H1 (cell line): Measurements from ENCODE around the gene RNF145.

ENCODE experiments used
- CEBPB ChIP-seq: IDR thresholded peaks from 2 replicates; pipeline ENCODE4 v1.6.1; 2012; ENCODE audit warnings: low read depth, low read length
- CHD1 ChIP-seq: IDR thresholded peaks from 2 replicates; pipeline ENCODE4 v1.6.1; 2012; ENCODE audit warnings: low read depth, low read length, improper control_type of control experiment
- CTCF ChIP-seq, 3 experiments: IDR thresholded peaks; 1 replicate in 2 of 3; 2 replicates in 1 of 3; pipeline versions ENCODE4 v1.5.1 to v1.6.1; 2011; ENCODE audit warnings: low read length in 3 of 3, mild to moderate bottlenecking in 3 of 3, inconsistent platforms in 2 of 3, low read depth in 1 of 3, moderate library complexity in 1 of 3; ENCODE audit not compliant: insufficient read depth in 1 of 3; ENCODE audit errors: control extremely low read depth in 1 of 3
- EZH2 ChIP-seq: fragments of 200-600 bp; sonication (generic); IDR thresholded peaks from 2 replicates; pipeline ENCODE4 v1.7.1; 2012; ENCODE audit warnings: low read depth, mild to moderate bottlenecking, moderate library complexity, low read length, inconsistent platforms; ENCODE audit not compliant: severe bottlenecking
- POLR2A ChIP-seq, 2 experiments: IDR thresholded peaks; 1 replicate in 1 of 2; 2 replicates in 1 of 2; pipeline ENCODE4 v1.6.1; 2011; ENCODE audit warnings: low read depth in 2 of 2, low read length in 2 of 2, mild to moderate bottlenecking in 2 of 2; ENCODE audit errors: control extremely low read depth in 1 of 2
- RFX5 ChIP-seq: IDR thresholded peaks from 2 replicates; pipeline ENCODE4 v1.6.1; 2011; ENCODE audit warnings: low read depth, low read length, improper control_type of control experiment, borderline replicate concordance
- RXRA ChIP-seq: IDR thresholded peaks from 2 replicates; pipeline ENCODE4 v1.6.1; 2011; ENCODE audit warnings: low read depth, mild to moderate bottlenecking, low read length, moderate library complexity; ENCODE audit not compliant: insufficient read depth
- TAF1 ChIP-seq: IDR thresholded peaks from 2 replicates; pipeline ENCODE4 v1.6.1; 2011; ENCODE audit warnings: mild to moderate bottlenecking, low read depth, low read length

- TF ChIP-seq POLR2A (IDR thresholded peaks at IDR 0.05; ENCODE audit: control extremely low read depth in 1 of 2, low read depth in 2 of 2, low read length in 2 of 2): no peak
- TF ChIP-seq CTCF (IDR thresholded peaks at IDR 0.05; ENCODE audit: control extremely low read depth in 1 of 3, insufficient read depth in 1 of 3, low read depth in 1 of 3, low read length in 3 of 3): no peak
- no peak for TF ChIP-seq RFX5
- no peak for TF ChIP-seq EZH2
- TF ChIP-seq TAF1: no peak
- no peak for TF ChIP-seq CEBPB
- no peak for TF ChIP-seq RXRA
- TF ChIP-seq CHD1: no peak
These were observed 29.6 kb downstream of the RNF145 start for GRCh38 chr5:159179529-159180305.
